Mesenchymal stem cell (in vitro differentiated cells and primary cell): Measurements from ENCODE around the gene TOGARAM2.

Source experiments
- DNase-seq: peaks from one replicate; pipeline ENCODE4 v3.0.0-alpha.2; 2013
- H2AFZ ChIP-seq: one replicate; pipeline ENCODE4 v1.6.1; 2013; ENCODE audit warnings: low read depth, mild to moderate bottlenecking, control low read depth, inconsistent platforms, low read length, moderate library complexity
- H2AK5ac ChIP-seq: 2 replicates; pipeline ENCODE4 v1.6.1; 2013; ENCODE audit warnings: low read length, moderate library complexity, mild to moderate bottlenecking, inconsistent platforms; ENCODE audit not compliant: severe bottlenecking
- H2BK120ac ChIP-seq: one replicate; pipeline ENCODE4 v1.6.1; 2013; ENCODE audit warnings: low read depth, mild to moderate bottlenecking, inconsistent platforms, low read length, moderate library complexity
- H2BK12ac ChIP-seq, 2 experiments: one replicate each; pipeline ENCODE4 v1.6.1; 2013; ENCODE audit warnings: inconsistent platforms in 2 of 2, low read length in 2 of 2, mild to moderate bottlenecking in 2 of 2, moderate library complexity in 2 of 2, control low read depth in 1 of 2
- H2BK15ac ChIP-seq: one replicate; pipeline ENCODE4 v1.6.1; 2013; ENCODE audit warnings: mild to moderate bottlenecking, low read depth, inconsistent platforms; ENCODE audit not compliant: poor library complexity, severe bottlenecking
- H2BK5ac ChIP-seq: 2 replicates; pipeline ENCODE4 v1.6.1; 2013; ENCODE audit warnings: low read depth, mild to moderate bottlenecking, low read length, control low read depth, inconsistent platforms; ENCODE audit not compliant: poor library complexity, severe bottlenecking
- H3K14ac ChIP-seq, 2 experiments: one replicate each; pipeline ENCODE4 v1.6.1; 2013; ENCODE audit warnings: inconsistent platforms in 2 of 2, low read length in 2 of 2, control low read depth in 1 of 2, mild to moderate bottlenecking in 1 of 2, moderate library complexity in 1 of 2
- H3K18ac ChIP-seq, 2 experiments: one replicate each; pipeline ENCODE4 v1.6.1; 2013; ENCODE audit warnings: inconsistent platforms in 2 of 2, low read length in 2 of 2, control low read depth in 1 of 2, low read depth in 1 of 2, mild to moderate bottlenecking in 1 of 2
- H3K23ac ChIP-seq, 2 experiments: one replicate each; pipeline ENCODE4 v1.6.1; 2013; ENCODE audit warnings: inconsistent platforms in 2 of 2, low read length in 2 of 2, mild to moderate bottlenecking in 2 of 2, moderate library complexity in 2 of 2, control low read depth in 1 of 2
- H3K27ac ChIP-seq: 2 replicates; pipeline ENCODE4 v1.5.1; 2013; ENCODE audit warnings: mild to moderate bottlenecking, moderate library complexity, low read length, control low read depth, inconsistent platforms; ENCODE audit not compliant: poor library complexity, severe bottlenecking
- H3K27me3 ChIP-seq, 2 experiments: 2 replicates each; pipeline versions ENCODE4 v1.6.1 to v1.7.0; 2013; ENCODE audit warnings: low read length in 2 of 2, mild to moderate bottlenecking in 2 of 2, moderate library complexity in 2 of 2, control low read depth in 1 of 2, inconsistent platforms in 1 of 2; ENCODE audit not compliant: control insufficient read depth in 1 of 2, insufficient read depth in 1 of 2
- H3K36me3 ChIP-seq, 2 experiments: 2 replicates each; pipeline versions ENCODE4 v1.6.1 to v1.7.0; 2013; ENCODE audit warnings: low read length in 2 of 2, control low read depth in 1 of 2, inconsistent platforms in 1 of 2, low read depth in 1 of 2, mild to moderate bottlenecking in 1 of 2; ENCODE audit not compliant: insufficient read depth in 2 of 2, control insufficient read depth in 1 of 2
- H3K4ac ChIP-seq, 2 experiments: one replicate each; pipeline ENCODE4 v1.6.1; 2013; ENCODE audit warnings: inconsistent platforms in 2 of 2, low read length in 2 of 2, mild to moderate bottlenecking in 2 of 2, moderate library complexity in 2 of 2, control low read depth in 1 of 2, low read depth in 1 of 2
- H3K4me1 ChIP-seq: 2 replicates; pipeline ENCODE4 v1.6.1; 2013; ENCODE audit warnings: low read depth, low read length, control low read depth; ENCODE audit not compliant: control insufficient read depth, insufficient read depth
- H3K4me2 ChIP-seq: 2 replicates; pipeline ENCODE4 v1.6.1; 2013; ENCODE audit warnings: low read length, mild to moderate bottlenecking, inconsistent platforms; ENCODE audit not compliant: poor library complexity, severe bottlenecking
- H3K4me3 ChIP-seq, 2 experiments: 2 replicates each; pipeline versions ENCODE4 v1.5.1 to v1.7.0; 2013; ENCODE audit warnings: low read length in 2 of 2, mild to moderate bottlenecking in 2 of 2, control low read depth in 1 of 2, low read depth in 1 of 2; ENCODE audit not compliant: insufficient read depth in 1 of 2
- H3K79me1 ChIP-seq: replicated peaks from 2 replicates; pipeline ENCODE4 v1.6.1; 2013; ENCODE audit warnings: mild to moderate bottlenecking, control low read depth, low read length, inconsistent platforms; ENCODE audit not compliant: poor library complexity, severe bottlenecking
- H3K9ac ChIP-seq: 2 replicates; pipeline ENCODE4 v1.7.0; 2013; ENCODE audit warnings: mild to moderate bottlenecking, low read length, moderate library complexity
- H3K9me3 ChIP-seq: 2 replicates; pipeline ENCODE4 v1.7.0; 2013; ENCODE audit warnings: mild to moderate bottlenecking, low read length; ENCODE audit not compliant: control insufficient read depth
- H4K8ac ChIP-seq: one replicate; pipeline ENCODE4 v1.6.1; 2013; ENCODE audit warnings: inconsistent platforms, mild to moderate bottlenecking, low read length, moderate library complexity
- H4K91ac ChIP-seq: one replicate; pipeline ENCODE4 v1.6.1; 2013; ENCODE audit warnings: mild to moderate bottlenecking, low read length, inconsistent platforms
- WGBS: methylation state at CpG from one replicate; pipeline ENCODE4 v1.1.7; 2013; ENCODE audit warnings: mixed read lengths; 5-methylcytosine and 5-hydroxymethylcytosine counted together

TOGARAM2 gene

GRCh38 chr2:28994679-28995078, 13.6 kb downstream of the TOGARAM2 start:
- Histone ChIP-seq H3K79me1 (no peaks in the 10 kb centered on the region), H3K36me3 (no peaks in the 10 kb centered on the region), H3K27ac (no peak overlapping the region), H3K4ac (no peak overlapping the region), H3K14ac (no peak overlapping the region), H3K4me2 (no peak overlapping the region), H2BK120ac (no peak overlapping the region), H3K23ac (no peak overlapping the region), H2AFZ (no peak overlapping the region), H3K4me3 (no peak overlapping the region), H4K8ac (no peak overlapping the region), H3K27me3 (peaks cover 7 to 42% of the 10 kb centered on the region in 2 experiments), H3K9me3 (no peaks in the 10 kb centered on the region), H3K4me1 (no peaks in the 10 kb centered on the region), H2BK5ac (no peak overlapping the region), H2BK15ac (peak overlapping the region; percentile 52), H3K9ac (no peak overlapping the region), H4K91ac (no peak overlapping the region), H2AK5ac (no peak overlapping the region), H3K18ac (no peak overlapping the region), H2BK12ac (no peak overlapping the region)
- WGBS = 78% methylated on average over 7 of the region's 7 CpGs
- no peak for DNase-seq

- Histone ChIP-seq H3K14ac (peak overlapping the region in 1 of 2 experiments; percentile 68), H3K4me2 (no peak overlapping the region), H3K4me1 (no peaks in the 10 kb centered on the region), H2BK5ac (no peak overlapping the region), H4K91ac (no peak overlapping the region), H3K4ac (no peak overlapping the region), H3K9ac (no peak overlapping the region), H3K9me3 (no peaks in the 10 kb centered on the region), H2BK15ac (no peak overlapping the region), H2BK120ac (no peak overlapping the region), H3K27me3 (peaks cover 7 to 45% of the 10 kb centered on the region in 2 experiments), H2AK5ac (no peak overlapping the region), H3K4me3 (no peak overlapping the region), H2BK12ac (no peak overlapping the region), H2AFZ (no peak overlapping the region), H4K8ac (no peak overlapping the region), H3K23ac (no peak overlapping the region), H3K79me1 (no peaks in the 10 kb centered on the region), H3K27ac (no peak overlapping the region), H3K36me3 (no peaks in the 10 kb centered on the region), H3K18ac (no peak overlapping the region)
- 77% methylated on average over 6 of the region's 6 CpGs for WGBS
- no peak for DNase-seq
These were observed 15.0 kb downstream of the TOGARAM2 start for GRCh38 chr2:28995765-28996750.

- no peak overlapping the region for H3K18ac ChIP-seq
- H3K9ac ChIP-seq = no peak overlapping the region
- no peak overlapping the region for H3K4me2 ChIP-seq
- no peaks in the 10 kb centered on the region for H3K9me3 ChIP-seq
- H2BK12ac ChIP-seq = no peak overlapping the region
- H2BK15ac ChIP-seq = no peak overlapping the region
- H3K79me1 ChIP-seq = no peaks in the 10 kb centered on the region
- no peak overlapping the region for H4K91ac ChIP-seq
- no peak overlapping the region for H3K14ac ChIP-seq
- no peak overlapping the region for H3K23ac ChIP-seq
- no peak overlapping the region for H2BK5ac ChIP-seq
- H2AK5ac ChIP-seq = no peak overlapping the region
- no peak overlapping the region for H3K4ac ChIP-seq
- H3K27ac ChIP-seq = no peak overlapping the region
- peaks cover 7 to 39% of the 10 kb centered on the region in 2 experiments for H3K27me3 ChIP-seq
- no peak overlapping the region for H3K4me3 ChIP-seq
- 59% methylated on average over 12 of the region's 12 CpGs for whole genome bisulfite sequencing
- H2BK120ac ChIP-seq = no peak overlapping the region
- H2AFZ ChIP-seq = no peak overlapping the region
- H3K4me1 ChIP-seq = no peaks in the 10 kb centered on the region
- H3K36me3 ChIP-seq = no peaks in the 10 kb centered on the region
- H4K8ac ChIP-seq = no peak overlapping the region
- peak; percentile 23 for DNase-seq
These were observed 16.2 kb downstream of the TOGARAM2 start for GRCh38 chr2:28997237-28997846.
